ENCODE data around the gene HBQ1.

DNA sequence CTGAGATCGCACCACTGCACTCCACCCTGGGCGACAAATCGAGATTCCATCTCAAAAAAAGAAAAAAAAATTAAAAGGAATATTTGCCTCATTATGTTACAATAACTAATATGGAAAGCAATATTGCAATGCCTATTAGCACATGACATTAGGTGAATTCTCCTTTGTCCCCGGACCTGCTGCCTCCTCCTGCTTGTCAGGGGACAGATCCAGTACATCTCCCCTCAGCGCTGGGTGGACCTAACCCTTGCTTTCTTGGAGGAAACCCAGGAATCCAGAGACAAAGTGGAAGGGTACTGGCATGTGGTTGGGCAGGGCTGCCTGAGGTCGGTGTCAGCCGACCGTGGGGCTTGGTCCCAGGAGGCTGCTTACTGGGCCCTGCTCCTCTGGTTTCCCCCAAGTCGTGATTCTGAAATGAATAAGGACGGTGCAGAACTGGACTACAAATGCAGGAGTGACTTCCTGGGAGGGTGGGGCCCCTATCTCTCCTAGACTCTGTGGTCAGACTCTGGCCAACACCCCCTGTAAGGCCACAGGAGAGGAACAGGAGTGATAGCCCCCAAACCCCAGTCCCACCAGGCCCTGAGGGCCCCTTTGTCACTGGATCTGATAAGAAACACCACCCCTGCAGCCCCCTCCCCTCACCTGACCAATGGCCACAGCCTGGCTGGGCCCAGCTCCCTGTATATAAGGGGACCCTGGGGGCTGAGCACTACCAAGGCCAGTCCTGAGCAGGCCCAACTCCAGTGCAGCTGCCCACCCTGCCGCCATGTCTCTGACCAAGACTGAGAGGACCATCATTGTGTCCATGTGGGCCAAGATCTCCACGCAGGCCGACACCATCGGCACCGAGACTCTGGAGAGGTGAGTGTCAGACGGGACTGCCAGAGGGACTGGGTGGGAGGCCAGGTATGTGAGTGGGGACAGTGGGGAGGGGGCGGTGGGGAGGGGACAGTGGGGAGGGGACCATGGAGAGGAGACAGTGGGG lies 27.8 kb upstream of the HBQ1 start, which contains the start of gene HBZ:
- no peak for TF ChIP-seq EZH2 (IDR thresholded peaks at IDR 0.05; ENCODE audit: borderline replicate concordance, low read depth, low read length, severe bottlenecking)
- TF ChIP-seq, protein P1, sequence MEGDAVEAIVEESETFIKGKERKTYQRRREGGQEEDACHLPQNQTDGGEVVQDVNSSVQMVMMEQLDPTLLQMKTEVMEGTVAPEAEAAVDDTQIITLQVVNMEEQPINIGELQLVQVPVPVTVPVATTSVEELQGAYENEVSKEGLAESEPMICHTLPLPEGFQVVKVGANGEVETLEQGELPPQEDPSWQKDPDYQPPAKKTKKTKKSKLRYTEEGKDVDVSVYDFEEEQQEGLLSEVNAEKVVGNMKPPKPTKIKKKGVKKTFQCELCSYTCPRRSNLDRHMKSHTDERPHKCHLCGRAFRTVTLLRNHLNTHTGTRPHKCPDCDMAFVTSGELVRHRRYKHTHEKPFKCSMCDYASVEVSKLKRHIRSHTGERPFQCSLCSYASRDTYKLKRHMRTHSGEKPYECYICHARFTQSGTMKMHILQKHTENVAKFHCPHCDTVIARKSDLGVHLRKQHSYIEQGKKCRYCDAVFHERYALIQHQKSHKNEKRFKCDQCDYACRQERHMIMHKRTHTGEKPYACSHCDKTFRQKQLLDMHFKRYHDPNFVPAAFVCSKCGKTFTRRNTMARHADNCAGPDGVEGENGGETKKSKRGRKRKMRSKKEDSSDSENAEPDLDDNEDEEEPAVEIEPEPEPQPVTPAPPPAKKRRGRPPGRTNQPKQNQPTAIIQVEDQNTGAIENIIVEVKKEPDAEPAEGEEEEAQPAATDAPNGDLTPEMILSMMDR (IDR thresholded peaks at IDR 0.05; ENCODE audit: borderline replicate concordance, extremely low read depth, low read length, poor library complexity, severe bottlenecking): no peak
